Prostate gland (tissue), 2 donors: ENCODE measurements around the gene KDELR3.

Experiments used
- POLR2A ChIP-seq: fragments of 450-650 bp; IDR thresholded peaks from one replicate; pipeline ENCODE4 v1.6.1; 2016; ENCODE audit warnings: antibody characterized with exemption, mild to moderate bottlenecking
- TF ChIP-seq, protein P1 (sequence below), 4 experiments: fragments of 200-600 bp in 2 of 4; fragments of 450-650 bp in 2 of 4; sonication (generic) in 2 of 4; IDR thresholded peaks; 1 replicate in 3 of 4; 2 replicates in 1 of 4; pipeline ENCODE4 v1.5.1; 2016 to 2019; ENCODE audit warnings: antibody characterized with exemption in 4 of 4, mild to moderate bottlenecking in 2 of 4, moderate library complexity in 2 of 4

GRCh38 chr22:38462960-38463784, 4.7 kb upstream of the KDELR3 start:
- TF ChIP-seq, protein P1, sequence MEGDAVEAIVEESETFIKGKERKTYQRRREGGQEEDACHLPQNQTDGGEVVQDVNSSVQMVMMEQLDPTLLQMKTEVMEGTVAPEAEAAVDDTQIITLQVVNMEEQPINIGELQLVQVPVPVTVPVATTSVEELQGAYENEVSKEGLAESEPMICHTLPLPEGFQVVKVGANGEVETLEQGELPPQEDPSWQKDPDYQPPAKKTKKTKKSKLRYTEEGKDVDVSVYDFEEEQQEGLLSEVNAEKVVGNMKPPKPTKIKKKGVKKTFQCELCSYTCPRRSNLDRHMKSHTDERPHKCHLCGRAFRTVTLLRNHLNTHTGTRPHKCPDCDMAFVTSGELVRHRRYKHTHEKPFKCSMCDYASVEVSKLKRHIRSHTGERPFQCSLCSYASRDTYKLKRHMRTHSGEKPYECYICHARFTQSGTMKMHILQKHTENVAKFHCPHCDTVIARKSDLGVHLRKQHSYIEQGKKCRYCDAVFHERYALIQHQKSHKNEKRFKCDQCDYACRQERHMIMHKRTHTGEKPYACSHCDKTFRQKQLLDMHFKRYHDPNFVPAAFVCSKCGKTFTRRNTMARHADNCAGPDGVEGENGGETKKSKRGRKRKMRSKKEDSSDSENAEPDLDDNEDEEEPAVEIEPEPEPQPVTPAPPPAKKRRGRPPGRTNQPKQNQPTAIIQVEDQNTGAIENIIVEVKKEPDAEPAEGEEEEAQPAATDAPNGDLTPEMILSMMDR (IDR thresholded peaks at IDR 0.05) = no peak
- TF ChIP-seq POLR2A = no peak
